H1 (cell line): Measurements from ENCODE around the gene ZMIZ1. TPM values are rescaled to one million over a fixed set of nuclear protein-coding genes. Genes with fewer than 3 reads are reported as not detected.

Source experiments
- CTCF ChIA-PET: fragments of 300-600 bp; sonication (Branson Sonifier 250); formaldehyde crosslinking; loops from one replicate; lab custom pipeline; 2021; ENCODE audit not compliant: partially characterized antibody; lab: Charles Lee
- POLR2A ChIA-PET: fragments of 300-600 bp; sonication (Branson Sonifier 250); formaldehyde crosslinking; loops from one replicate; lab custom pipeline; 2021; ENCODE audit warnings: inconsistent platforms; ENCODE audit not compliant: partially characterized antibody; lab: Charles Lee
- DNase-seq, 2 experiments: peaks; one replicate each; pipeline versions ENCODE4 v3.0.0 to v3.0.0-alpha.2; 2010 to 2022; ENCODE audit warnings: low spot score in 2 of 2, low read depth in 1 of 2, mixed read lengths in 1 of 2
- FAIRE-seq: peaks from 2 replicates; lab custom pipeline; 2011; peaks lifted over from hg19 to GRCh38; lab: Jason Lieb, UNC
- H2AFZ ChIP-seq: 2 replicates; pipeline ENCODE4 v1.8.1; 2012; ENCODE audit warnings: low read length, inconsistent platforms
- H2AK5ac ChIP-seq: 2 replicates; pipeline ENCODE4 v1.6.1; 2013; ENCODE audit warnings: low read depth, low read length
- H2BK120ac ChIP-seq: replicated peaks from 2 replicates; pipeline ENCODE3; 2013; ENCODE audit warnings: low read depth, low read length, inconsistent platforms
- H2BK12ac ChIP-seq: 2 replicates; pipeline ENCODE4 v1.6.1; 2013; ENCODE audit warnings: low read depth, low read length
- H2BK15ac ChIP-seq: 2 replicates; pipeline ENCODE4 v1.6.1; 2013; ENCODE audit warnings: low read length
- H2BK20ac ChIP-seq: 2 replicates; pipeline ENCODE4 v1.6.1; 2013; ENCODE audit warnings: low read length
- H2BK5ac ChIP-seq: 2 replicates; pipeline ENCODE4 v1.6.1; 2013; ENCODE audit warnings: low read depth, low read length
- H3K14ac ChIP-seq: 2 replicates; pipeline ENCODE4 v1.6.1; 2013; ENCODE audit warnings: inconsistent platforms; ENCODE audit not compliant: insufficient read length
- H3K18ac ChIP-seq: 2 replicates; pipeline ENCODE4 v1.6.1; 2013; ENCODE audit warnings: low read length; ENCODE audit errors: extremely low read depth
- H3K23ac ChIP-seq: 2 replicates; pipeline ENCODE4 v1.6.1; 2013; ENCODE audit warnings: inconsistent platforms; ENCODE audit not compliant: insufficient read length
- H3K23me2 ChIP-seq: 2 replicates; pipeline ENCODE4 v1.6.1; 2013; ENCODE audit warnings: low read depth, low read length
- H3K27ac ChIP-seq: 2 replicates; pipeline ENCODE4 v1.6.1; 2011; ENCODE audit warnings: low read depth, low read length, inconsistent platforms
- H3K27me3 ChIP-seq, 4 experiments: replicated peaks in 1 of 4; 1 replicate in 1 of 4; 2 replicates in 3 of 4; pipeline versions ENCODE4 v1.6.1 to v1.8.1; 2011 to 2013; ENCODE audit warnings: low read length in 3 of 4, mild to moderate bottlenecking in 3 of 4, inconsistent platforms in 2 of 4, mixed read lengths in 2 of 4, moderate library complexity in 1 of 4; ENCODE audit not compliant: control insufficient read depth in 3 of 4, insufficient read depth in 3 of 4; ENCODE audit errors: extremely low read depth in 1 of 4
- H3K36me3 ChIP-seq, 4 experiments: 2 replicates each; pipeline versions ENCODE4 v1.6.1 to v1.8.1; 2011 to 2013; ENCODE audit warnings: mild to moderate bottlenecking in 4 of 4, low read length in 3 of 4, moderate library complexity in 2 of 4, control low read depth in 1 of 4, inconsistent platforms in 1 of 4; ENCODE audit not compliant: insufficient read depth in 4 of 4, control insufficient read depth in 2 of 4
- H3K4ac ChIP-seq: replicated peaks from 2 replicates; pipeline ENCODE3; 2013; ENCODE audit warnings: low read length, low read depth, mixed read lengths, inconsistent platforms; ENCODE audit not compliant: insufficient read length
- H3K4me1 ChIP-seq, 4 experiments: replicated peaks in 1 of 4; 1 replicate in 1 of 4; 2 replicates in 3 of 4; pipeline versions ENCODE4 v1.6.1 to v1.8.1; 2011 to 2013; ENCODE audit warnings: low read length in 3 of 4, inconsistent platforms in 2 of 4, mixed read lengths in 1 of 4; ENCODE audit not compliant: insufficient read depth in 4 of 4, control insufficient read depth in 3 of 4
- H3K4me2 ChIP-seq, 2 experiments: 2 replicates each; pipeline versions ENCODE4 v1.6.1 to v1.8.1; 2011 to 2013; ENCODE audit warnings: low read depth in 2 of 2, low read length in 2 of 2, control low read depth in 1 of 2, inconsistent platforms in 1 of 2, mild to moderate bottlenecking in 1 of 2; ENCODE audit not compliant: insufficient read depth in 1 of 2
- H3K4me3 ChIP-seq, 4 experiments: fragments of 200-600, 300-600 bp in 1 of 4; sonication (generic), shearing (Covaris generic), sonication (Bioruptor Twin) in 1 of 4; 2 replicates each; pipeline versions ENCODE4 v1.5.1 to v1.8.1; 2011 to 2016; ENCODE audit warnings: low read length in 4 of 4, low read depth in 3 of 4, control low read depth in 2 of 4, inconsistent platforms in 2 of 4, mild to moderate bottlenecking in 2 of 4, mixed read lengths in 1 of 4, moderate library complexity in 1 of 4; ENCODE audit not compliant: insufficient read depth in 2 of 4; ENCODE audit errors: extremely low read depth in 1 of 4
- H3K56ac ChIP-seq: replicated peaks from 2 replicates; pipeline ENCODE3; 2013; ENCODE audit warnings: low read depth, mild to moderate bottlenecking, mixed read lengths, low read length, inconsistent platforms; ENCODE audit not compliant: insufficient read length
- H3K79me1 ChIP-seq: 2 replicates; pipeline ENCODE4 v1.6.1; 2013; ENCODE audit warnings: low read depth, low read length, control low read depth
- H3K79me2 ChIP-seq, 2 experiments: 2 replicates each; pipeline versions ENCODE4 v1.6.1 to v1.8.1; 2012 to 2013; ENCODE audit warnings: low read length in 2 of 2, mild to moderate bottlenecking in 2 of 2, inconsistent platforms in 1 of 2; ENCODE audit not compliant: insufficient read depth in 2 of 2, control insufficient read depth in 1 of 2
- H3K9ac ChIP-seq, 4 experiments: replicated peaks in 1 of 4; 1 replicate in 1 of 4; 2 replicates in 3 of 4; pipeline versions ENCODE4 v1.6.1 to v1.8.1; 2011 to 2013; ENCODE audit warnings: low read depth in 3 of 4, low read length in 3 of 4, control low read depth in 2 of 4, mild to moderate bottlenecking in 2 of 4, moderate library complexity in 2 of 4, inconsistent platforms in 1 of 4; ENCODE audit errors: extremely low read depth in 1 of 4
- H3K9me3 ChIP-seq, 2 experiments: 2 replicates each; pipeline versions ENCODE4 v1.6.1 to v1.8.1; 2012 to 2013; ENCODE audit warnings: mild to moderate bottlenecking in 2 of 2, moderate library complexity in 2 of 2, control low read depth in 1 of 2, inconsistent platforms in 1 of 2, low read depth in 1 of 2, low read length in 1 of 2, mixed read lengths in 1 of 2; ENCODE audit not compliant: insufficient read depth in 2 of 2
- H4K20me1 ChIP-seq, 2 experiments: replicated peaks in 1 of 2; 2 replicates each; pipeline versions ENCODE3 to v1.8.1; 2011 to 2013; ENCODE audit warnings: inconsistent platforms in 2 of 2, low read length in 2 of 2, mild to moderate bottlenecking in 1 of 2; ENCODE audit not compliant: insufficient read depth in 2 of 2, control insufficient read depth in 1 of 2
- H4K5ac ChIP-seq: 2 replicates; pipeline ENCODE4 v1.6.1; 2013; ENCODE audit warnings: low read length, low read depth, mixed read lengths, inconsistent platforms; ENCODE audit not compliant: insufficient read length
- H4K8ac ChIP-seq: 2 replicates; pipeline ENCODE4 v1.8.0; 2013; ENCODE audit warnings: mild to moderate bottlenecking, moderate library complexity, low read length, inconsistent platforms; ENCODE audit not compliant: insufficient read depth; ENCODE audit errors: extremely low read depth
- H4K91ac ChIP-seq: replicated peaks from 2 replicates; pipeline ENCODE3; 2013; ENCODE audit warnings: low read length, mixed read lengths, inconsistent platforms; ENCODE audit not compliant: insufficient read length
- BACH1 ChIP-seq: IDR thresholded peaks from 2 replicates; pipeline ENCODE4 v1.6.1; 2012; ENCODE audit warnings: low read length, improper control_type of control experiment
- CBX8 ChIP-seq: fragments of 300-800, 300-1000 bp; sonication (generic); IDR thresholded peaks from 2 replicates; pipeline ENCODE4 v1.7.1; 2016; ENCODE audit warnings: low read depth, low read length, borderline replicate concordance
- E2F6 ChIP-seq: IDR thresholded peaks from 2 replicates; pipeline ENCODE4 v1.6.1; 2012; ENCODE audit warnings: inconsistent platforms
- EP300 ChIP-seq, 2 experiments: IDR thresholded peaks; 1 replicate in 1 of 2; 2 replicates in 1 of 2; pipeline ENCODE4 v1.6.1; 2011 to 2012; ENCODE audit warnings: low read depth in 2 of 2, low read length in 2 of 2, mild to moderate bottlenecking in 2 of 2, borderline replicate concordance in 1 of 2, inconsistent platforms in 1 of 2, moderate library complexity in 1 of 2
- HDAC6 ChIP-seq: IDR thresholded peaks from one replicate; pipeline ENCODE4 v1.7.1; 2012; ENCODE audit warnings: low read depth, mild to moderate bottlenecking, inconsistent platforms, low read length, moderate library complexity
- NANOG ChIP-seq: IDR thresholded peaks from 2 replicates; pipeline ENCODE4 v1.6.1; 2011; ENCODE audit warnings: low read length, low read depth, mild to moderate bottlenecking, inconsistent platforms; ENCODE audit not compliant: insufficient read depth, poor library complexity, severe bottlenecking
- NRF1 ChIP-seq: IDR thresholded peaks from 2 replicates; pipeline ENCODE4 v1.6.1; 2011; ENCODE audit warnings: mild to moderate bottlenecking, low read depth, low read length, improper control_type of control experiment
- SAP30 ChIP-seq: fragments of 300-600 bp; sonication (generic); IDR thresholded peaks from 2 replicates; pipeline ENCODE4 v1.7.1; 2012; ENCODE audit warnings: low read length, moderate library complexity, mild to moderate bottlenecking, inconsistent platforms; ENCODE audit not compliant: insufficient read depth, insufficient replicate concordance
- SP4 ChIP-seq: IDR thresholded peaks from 2 replicates; pipeline ENCODE4 v1.6.1; 2012; ENCODE audit warnings: low read length, inconsistent platforms
- SUZ12 ChIP-seq: fragments of 200-600 bp; sonication (generic); IDR thresholded peaks from 2 replicates; pipeline ENCODE4 v1.6.1; 2012; ENCODE audit warnings: mild to moderate bottlenecking, inconsistent platforms, low read length, moderate library complexity, mixed read lengths
- TEAD4 ChIP-seq: IDR thresholded peaks from 2 replicates; pipeline ENCODE4 v1.6.1; 2012; ENCODE audit warnings: low read depth, low read length, inconsistent platforms, mixed read lengths
- WGBS, 2 experiments: shearing (Covaris generic) in 1 of 2; methylation state at CpG; one replicate each; pipeline versions ENCODE4 v1.1.6 to v1.1.7; 2013 to 2015; ENCODE audit warnings: low lambda C conversion rate in 2 of 2, mixed read lengths in 2 of 2, inconsistent platforms in 1 of 2, low coverage in 1 of 2, missing lambda C conversion rate in 1 of 2; ENCODE audit not compliant: insufficient replicate concordance in 2 of 2, insufficient coverage in 1 of 2, insufficient read length in 1 of 2; ENCODE audit errors: extremely low coverage in 1 of 2, missing lambda C conversion rate in 1 of 2; 5-methylcytosine and 5-hydroxymethylcytosine counted together
- polyA plus RNA-seq, 7 experiments: library from polyadenylated mRNA; depleted of rRNA in 3 of 7; stranded (reverse) in 5 of 7; unstranded in 2 of 7; fragments of >200 nt in 5 of 7; fragments of 200-250 nt in 2 of 7; gene quantifications; 1 replicate in 5 of 7; 2 replicates in 1 of 7; 4 replicates in 1 of 7; pipeline versions ENCODE4 v1.2.1 to v1.2.3, GENCODE V29; 2011 to 2013; ENCODE audit warnings: missing spikeins in 2 of 7, mixed read lengths in 2 of 7
- total RNA-seq: library from RNA; stranded (reverse); fragmentation: NEBNext Ultra II Directional; extraction: Animal tissue kit (Norgen Biotek cat#: 25700); gene quantifications from 2 replicates; pipeline ENCODE4 v1.2.1, GENCODE V29; 2021

ZMIZ1 gene
- total and polyA plus RNA-seq, 2 of the 8 experiments (the other 6 are each of a cell fraction or from before 2014, with no cell fraction given) = 8.1 to 28.0 TPM

GRCh38 chr10:79162861-79163665, 94.3 kb downstream of the ZMIZ1 start:
- CTCF ChIA-PET = interaction anchor here (0.6 to 32.0 kb wide), 8 partner anchors 16 to 327 kb away, joined by 3 to 396 read pairs (median 4); no protein-coding TSS in a partner anchor
- WGBS, 2 experiments = 84% methylated on average over 17 of the region's 17 CpGs; no CpG with 5 or more reads in 1 of the 2 experiments
- H3K27ac ChIP-seq = no peak overlapping the region; the same call in 1 of the 2 replicates
- TF ChIP-seq E2F6 (no peak), SUZ12 (no peak), NANOG (no peak), BACH1 (no peak), NRF1 (no peak), EP300 (IDR thresholded peaks at IDR 0.05; ENCODE audit: borderline replicate concordance in 1 of 2, low read depth in 2 of 2, low read length in 2 of 2) (no peak), SAP30 (no peak), HDAC6 (no peak), SP4 (no peak), TEAD4 (no peak), CBX8 (no peak)

More at GRCh38 chr10:79162861-79163665, 94.3 kb downstream of the ZMIZ1 start:
- no peak overlapping the region for H2BK15ac ChIP-seq
- H2AFZ ChIP-seq = no peak overlapping the region
- peaks cover 0 to 31% of the 10 kb centered on the region in 2 experiments; a peak in 1 of 4 replicates for H3K79me2 ChIP-seq
- H3K23ac ChIP-seq = no peak overlapping the region
- H3K4me1 ChIP-seq = peaks cover 8 to 39% (median 24%) of the 10 kb centered on the region in 4 experiments
- H2BK12ac ChIP-seq = no peak overlapping the region
- H3K9me3 ChIP-seq = no peaks in the 10 kb centered on the region
- POLR2A ChIA-PET = interaction anchor here (0.9 kb wide), 1 partner anchor 33 kb away, joined by 3 read pairs; no protein-coding TSS in a partner anchor
- H3K14ac ChIP-seq = no peak overlapping the region
- DNase-seq = no peak
- no peak overlapping the region for H4K5ac ChIP-seq
- no peaks in the 10 kb centered on the region for H3K23me2 ChIP-seq
- FAIRE-seq = no peak
- no peak overlapping the region for H2BK120ac ChIP-seq
- H4K20me1 ChIP-seq = peaks cover 2 to 24% of the 10 kb centered on the region in 2 experiments
- H2BK20ac ChIP-seq = no peak overlapping the region
- peaks cover 11% of the 10 kb centered on the region for H3K79me1 ChIP-seq
- no peak overlapping the region for H3K4me3 ChIP-seq
- no peak overlapping the region for H3K9ac ChIP-seq
- H4K8ac ChIP-seq = no peak overlapping the region
- no peak overlapping the region for H3K4ac ChIP-seq
- no peak overlapping the region for H3K56ac ChIP-seq
- H2AK5ac ChIP-seq = no peak overlapping the region
- no peaks in the 10 kb centered on the region; a peak in 1 of 7 replicates for H3K27me3 ChIP-seq
- no peak overlapping the region; the same call in 1 of the 2 replicates for H2BK5ac ChIP-seq
- no peak overlapping the region for H3K4me2 ChIP-seq
- no peaks in the 10 kb centered on the region; a peak in 1 of 8 replicates for H3K36me3 ChIP-seq
- H3K18ac ChIP-seq = no peak overlapping the region
- H4K91ac ChIP-seq = no peak overlapping the region
